WTC11 (cell line): Measurements from ENCODE around the gene B3GNT8. TPM values are rescaled to one million over a fixed set of nuclear protein-coding genes. Genes with fewer than 3 reads are reported as not detected.

Experiments
- ATF2 ChIP-seq: sonication (generic); formaldehyde crosslinking; IDR thresholded peaks from 2 replicates; pipeline ENCODE4 v1.8.1; 2022; ENCODE audit warnings: low read depth, missing genetic modification reagents, borderline replicate concordance
- CREB1 ChIP-seq: sonication (generic); formaldehyde crosslinking; IDR thresholded peaks from 2 replicates; pipeline ENCODE4 v1.8.0; 2023; ENCODE audit warnings: mild to moderate bottlenecking, missing genetic modification reagents
- CREM ChIP-seq: sonication (generic); formaldehyde crosslinking; IDR thresholded peaks from 2 replicates; pipeline ENCODE4 v1.8.1; 2022; ENCODE audit warnings: mild to moderate bottlenecking, missing genetic modification reagents, moderate library complexity
- ELF4 ChIP-seq: sonication (generic); formaldehyde crosslinking; IDR thresholded peaks from 2 replicates; pipeline ENCODE4 v1.8.1; 2022; ENCODE audit warnings: low read depth, mild to moderate bottlenecking, moderate library complexity, missing genetic modification reagents
- ETV6 ChIP-seq: sonication (generic); formaldehyde crosslinking; IDR thresholded peaks from 2 replicates; pipeline ENCODE4 v1.8.1; 2022; ENCODE audit warnings: mild to moderate bottlenecking, missing genetic modification reagents
- FOXK1 ChIP-seq: sonication (generic); formaldehyde crosslinking; IDR thresholded peaks from 2 replicates; pipeline ENCODE4 v1.8.0; 2022; ENCODE audit warnings: mild to moderate bottlenecking, moderate library complexity, missing genetic modification reagents
- GTF2I ChIP-seq: fragments of 250-450 bp; sonication (Bioruptor Pico); conservative IDR thresholded peaks from 2 replicates; pipeline ENCODE4 v1.4.0; 2021; ENCODE audit warnings: mild to moderate bottlenecking
- KAT7 ChIP-seq: sonication (generic); formaldehyde crosslinking; IDR thresholded peaks from 2 replicates; pipeline ENCODE4 v1.8.1; 2023; ENCODE audit warnings: missing genetic modification reagents, mild to moderate bottlenecking, borderline replicate concordance
- MAX ChIP-seq: sonication (generic); formaldehyde crosslinking; IDR thresholded peaks from 2 replicates; pipeline ENCODE4 v1.8.0; 2022; ENCODE audit warnings: mild to moderate bottlenecking, missing genetic modification reagents
- NR3C1 ChIP-seq: sonication (generic); formaldehyde crosslinking; conservative IDR thresholded peaks from 2 replicates; pipeline ENCODE4 v1.8.1; 2023; ENCODE audit warnings: low read depth, mild to moderate bottlenecking, missing genetic modification reagents
- OVOL2 ChIP-seq: fragments of 250-450 bp; sonication (Bioruptor Pico); IDR thresholded peaks from 2 replicates; pipeline ENCODE4 v1.9.0; 2021; ENCODE audit warnings: mild to moderate bottlenecking, borderline replicate concordance
- RORB ChIP-seq: fragments of 250-450 bp; sonication (Bioruptor Pico); IDR thresholded peaks from 2 replicates; pipeline ENCODE4 v1.9.0; 2021; ENCODE audit warnings: mild to moderate bottlenecking
- SMAD4 ChIP-seq: sonication (generic); formaldehyde crosslinking; IDR thresholded peaks from 2 replicates; pipeline ENCODE4 v1.8.0; 2022; ENCODE audit warnings: mild to moderate bottlenecking, missing genetic modification reagents
- SOX15 ChIP-seq: fragments of 250-450 bp; sonication (Bioruptor Pico); IDR thresholded peaks from 2 replicates; pipeline ENCODE4 v1.9.0; 2021; ENCODE audit warnings: mild to moderate bottlenecking
- TEAD4 ChIP-seq: sonication (generic); formaldehyde crosslinking; IDR thresholded peaks from 2 replicates; pipeline ENCODE4 v1.8.0; 2022; ENCODE audit warnings: mild to moderate bottlenecking, missing genetic modification reagents
- TP53 ChIP-seq: sonication (generic); formaldehyde crosslinking; IDR thresholded peaks from 2 replicates; pipeline ENCODE4 v1.8.1; 2023; ENCODE audit warnings: mild to moderate bottlenecking, missing genetic modification reagents
- ZBTB43 ChIP-seq: sonication (generic); formaldehyde crosslinking; IDR thresholded peaks from 2 replicates; pipeline ENCODE4 v1.8.1; 2023; ENCODE audit warnings: mild to moderate bottlenecking, missing genetic modification reagents
- ZNF232 ChIP-seq: sonication (generic); formaldehyde crosslinking; IDR thresholded peaks from 2 replicates; pipeline ENCODE4 v1.8.0; 2022; ENCODE audit warnings: mild to moderate bottlenecking, missing genetic modification reagents
- ZNF396 ChIP-seq: fragments of 250-450 bp; sonication (Bioruptor Pico); IDR thresholded peaks from 2 replicates; pipeline ENCODE4 v1.8.0; 2021; ENCODE audit warnings: mild to moderate bottlenecking, moderate library complexity, borderline replicate concordance
- ZNF423 ChIP-seq: fragments of 250-450 bp; sonication (Bioruptor Pico); IDR thresholded peaks from 2 replicates; pipeline ENCODE4 v2.1.2; 2022; ENCODE audit warnings: mild to moderate bottlenecking, moderate library complexity
- total RNA-seq: library from RNA; stranded (reverse); gene quantifications from 3 replicates; pipeline ENCODE4 v1.2.3, GENCODE V29; 2021
- TF ChIP-seq, protein P1 (sequence below): sonication (generic); formaldehyde crosslinking; IDR thresholded peaks from 2 replicates; pipeline ENCODE4 v1.8.1; 2023; ENCODE audit warnings: mild to moderate bottlenecking, missing genetic modification reagents, moderate library complexity
- TF ChIP-seq, protein P2 (sequence below): sonication (generic); formaldehyde crosslinking; IDR thresholded peaks from 2 replicates; pipeline ENCODE4 v1.8.1; 2023; ENCODE audit warnings: mild to moderate bottlenecking, missing genetic modification reagents, moderate library complexity
- TF ChIP-seq, protein P3 (sequence below): fragments of 250-450 bp; sonication (Bioruptor Pico); IDR thresholded peaks from 2 replicates; pipeline ENCODE4 v2.1.2; 2022; ENCODE audit warnings: mild to moderate bottlenecking, moderate library complexity
- TF ChIP-seq, protein P4 (sequence below): sonication (generic); formaldehyde crosslinking; IDR thresholded peaks from 2 replicates; pipeline ENCODE4 v1.8.0; 2023; ENCODE audit warnings: missing genetic modification reagents, mild to moderate bottlenecking, borderline replicate concordance
- TF ChIP-seq, protein P5 (sequence below): sonication (generic); formaldehyde crosslinking; IDR thresholded peaks from 2 replicates; pipeline ENCODE4 v1.8.1; 2022; ENCODE audit warnings: mild to moderate bottlenecking, missing genetic modification reagents, moderate library complexity, borderline replicate concordance
- TF ChIP-seq, protein P6 (sequence below): sonication (generic); formaldehyde crosslinking; IDR thresholded peaks from 2 replicates; pipeline ENCODE4 v1.8.0; 2022; ENCODE audit warnings: mild to moderate bottlenecking, missing genetic modification reagents

The B3GNT8 gene
- total RNA-seq, 1 experiment from 2014 or later = 2.3 TPM

- no peak; the same call in 1 of the 2 replicates for TF ChIP-seq ZBTB43 (CRISPR knock-in tag)
- TF ChIP-seq CREM (CRISPR knock-in tag) = no peak
- TF ChIP-seq CREB1 (CRISPR knock-in tag) = no peak; the same call in 1 of the 2 replicates
- TF ChIP-seq NR3C1 (CRISPR knock-in tag) = no peak
- TF ChIP-seq MAX (CRISPR knock-in tag) = peak; percentile 100
- TF ChIP-seq, protein P1, sequence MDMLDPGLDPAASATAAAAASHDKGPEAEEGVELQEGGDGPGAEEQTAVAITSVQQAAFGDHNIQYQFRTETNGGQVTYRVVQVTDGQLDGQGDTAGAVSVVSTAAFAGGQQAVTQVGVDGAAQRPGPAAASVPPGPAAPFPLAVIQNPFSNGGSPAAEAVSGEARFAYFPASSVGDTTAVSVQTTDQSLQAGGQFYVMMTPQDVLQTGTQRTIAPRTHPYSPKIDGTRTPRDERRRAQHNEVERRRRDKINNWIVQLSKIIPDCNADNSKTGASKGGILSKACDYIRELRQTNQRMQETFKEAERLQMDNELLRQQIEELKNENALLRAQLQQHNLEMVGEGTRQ (CRISPR knock-in tag) = peak; percentile 90
- TF ChIP-seq KAT7 (CRISPR knock-in tag) = no peak
- TF ChIP-seq ATF2 (CRISPR knock-in tag) = no peak
- TF ChIP-seq ZNF396 (CRISPR knock-in tag) = no peak
- no peak; the same call in 1 of the 2 replicates for TF ChIP-seq ETV6
- TF ChIP-seq ELF4 (CRISPR knock-in tag) = no peak
- TF ChIP-seq OVOL2 (CRISPR knock-in tag) = no peak
- TF ChIP-seq SMAD4 = no peak
- peak; percentile 100 for TF ChIP-seq FOXK1 (CRISPR knock-in tag)
- TF ChIP-seq, protein P2, sequence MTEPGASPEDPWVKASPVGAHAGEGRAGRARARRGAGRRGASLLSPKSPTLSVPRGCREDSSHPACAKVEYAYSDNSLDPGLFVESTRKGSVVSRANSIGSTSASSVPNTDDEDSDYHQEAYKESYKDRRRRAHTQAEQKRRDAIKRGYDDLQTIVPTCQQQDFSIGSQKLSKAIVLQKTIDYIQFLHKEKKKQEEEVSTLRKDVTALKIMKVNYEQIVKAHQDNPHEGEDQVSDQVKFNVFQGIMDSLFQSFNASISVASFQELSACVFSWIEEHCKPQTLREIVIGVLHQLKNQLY (CRISPR knock-in tag) = no peak
- TF ChIP-seq TEAD4 (CRISPR knock-in tag) = no peak
- TF ChIP-seq ZNF232 (CRISPR knock-in tag) = no peak
- TF ChIP-seq ZNF423 (CRISPR knock-in tag) = no peak
- TF ChIP-seq SOX15 (CRISPR knock-in tag) = no peak
- TF ChIP-seq, protein P3, sequence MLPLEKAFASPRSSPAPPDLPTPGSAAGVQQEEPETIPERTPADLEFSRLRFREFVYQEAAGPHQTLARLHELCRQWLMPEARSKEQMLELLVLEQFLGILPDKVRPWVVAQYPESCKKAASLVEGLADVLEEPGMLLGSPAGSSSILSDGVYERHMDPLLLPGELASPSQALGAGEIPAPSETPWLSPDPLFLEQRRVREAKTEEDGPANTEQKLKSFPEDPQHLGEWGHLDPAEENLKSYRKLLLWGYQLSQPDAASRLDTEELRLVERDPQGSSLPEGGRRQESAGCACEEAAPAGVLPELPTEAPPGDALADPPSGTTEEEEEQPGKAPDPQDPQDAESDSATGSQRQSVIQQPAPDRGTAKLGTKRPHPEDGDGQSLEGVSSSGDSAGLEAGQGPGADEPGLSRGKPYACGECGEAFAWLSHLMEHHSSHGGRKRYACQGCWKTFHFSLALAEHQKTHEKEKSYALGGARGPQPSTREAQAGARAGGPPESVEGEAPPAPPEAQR (CRISPR knock-in tag) = no peak
- TF ChIP-seq, protein P4, sequence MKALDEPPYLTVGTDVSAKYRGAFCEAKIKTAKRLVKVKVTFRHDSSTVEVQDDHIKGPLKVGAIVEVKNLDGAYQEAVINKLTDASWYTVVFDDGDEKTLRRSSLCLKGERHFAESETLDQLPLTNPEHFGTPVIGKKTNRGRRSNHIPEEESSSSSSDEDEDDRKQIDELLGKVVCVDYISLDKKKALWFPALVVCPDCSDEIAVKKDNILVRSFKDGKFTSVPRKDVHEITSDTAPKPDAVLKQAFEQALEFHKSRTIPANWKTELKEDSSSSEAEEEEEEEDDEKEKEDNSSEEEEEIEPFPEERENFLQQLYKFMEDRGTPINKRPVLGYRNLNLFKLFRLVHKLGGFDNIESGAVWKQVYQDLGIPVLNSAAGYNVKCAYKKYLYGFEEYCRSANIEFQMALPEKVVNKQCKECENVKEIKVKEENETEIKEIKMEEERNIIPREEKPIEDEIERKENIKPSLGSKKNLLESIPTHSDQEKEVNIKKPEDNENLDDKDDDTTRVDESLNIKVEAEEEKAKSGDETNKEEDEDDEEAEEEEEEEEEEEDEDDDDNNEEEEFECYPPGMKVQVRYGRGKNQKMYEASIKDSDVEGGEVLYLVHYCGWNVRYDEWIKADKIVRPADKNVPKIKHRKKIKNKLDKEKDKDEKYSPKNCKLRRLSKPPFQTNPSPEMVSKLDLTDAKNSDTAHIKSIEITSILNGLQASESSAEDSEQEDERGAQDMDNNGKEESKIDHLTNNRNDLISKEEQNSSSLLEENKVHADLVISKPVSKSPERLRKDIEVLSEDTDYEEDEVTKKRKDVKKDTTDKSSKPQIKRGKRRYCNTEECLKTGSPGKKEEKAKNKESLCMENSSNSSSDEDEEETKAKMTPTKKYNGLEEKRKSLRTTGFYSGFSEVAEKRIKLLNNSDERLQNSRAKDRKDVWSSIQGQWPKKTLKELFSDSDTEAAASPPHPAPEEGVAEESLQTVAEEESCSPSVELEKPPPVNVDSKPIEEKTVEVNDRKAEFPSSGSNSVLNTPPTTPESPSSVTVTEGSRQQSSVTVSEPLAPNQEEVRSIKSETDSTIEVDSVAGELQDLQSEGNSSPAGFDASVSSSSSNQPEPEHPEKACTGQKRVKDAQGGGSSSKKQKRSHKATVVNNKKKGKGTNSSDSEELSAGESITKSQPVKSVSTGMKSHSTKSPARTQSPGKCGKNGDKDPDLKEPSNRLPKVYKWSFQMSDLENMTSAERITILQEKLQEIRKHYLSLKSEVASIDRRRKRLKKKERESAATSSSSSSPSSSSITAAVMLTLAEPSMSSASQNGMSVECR = peak; percentile 90; the same call in 1 of the 2 replicates
- no peak for TF ChIP-seq TP53
- no peak for TF ChIP-seq RORB
- TF ChIP-seq GTF2I (CRISPR knock-in tag) = no peak
- TF ChIP-seq, protein P5, sequence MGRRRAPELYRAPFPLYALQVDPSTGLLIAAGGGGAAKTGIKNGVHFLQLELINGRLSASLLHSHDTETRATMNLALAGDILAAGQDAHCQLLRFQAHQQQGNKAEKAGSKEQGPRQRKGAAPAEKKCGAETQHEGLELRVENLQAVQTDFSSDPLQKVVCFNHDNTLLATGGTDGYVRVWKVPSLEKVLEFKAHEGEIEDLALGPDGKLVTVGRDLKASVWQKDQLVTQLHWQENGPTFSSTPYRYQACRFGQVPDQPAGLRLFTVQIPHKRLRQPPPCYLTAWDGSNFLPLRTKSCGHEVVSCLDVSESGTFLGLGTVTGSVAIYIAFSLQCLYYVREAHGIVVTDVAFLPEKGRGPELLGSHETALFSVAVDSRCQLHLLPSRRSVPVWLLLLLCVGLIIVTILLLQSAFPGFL (CRISPR knock-in tag) = no peak
- TF ChIP-seq, protein P6, sequence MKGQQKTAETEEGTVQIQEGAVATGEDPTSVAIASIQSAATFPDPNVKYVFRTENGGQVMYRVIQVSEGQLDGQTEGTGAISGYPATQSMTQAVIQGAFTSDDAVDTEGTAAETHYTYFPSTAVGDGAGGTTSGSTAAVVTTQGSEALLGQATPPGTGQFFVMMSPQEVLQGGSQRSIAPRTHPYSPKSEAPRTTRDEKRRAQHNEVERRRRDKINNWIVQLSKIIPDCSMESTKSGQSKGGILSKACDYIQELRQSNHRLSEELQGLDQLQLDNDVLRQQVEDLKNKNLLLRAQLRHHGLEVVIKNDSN (CRISPR knock-in tag) = peak; percentile 89
- TF ChIP-seq, all 79 proteins: peak for 10
Measured at GRCh38 chr19:41397086-41398049, 29.8 kb downstream of the B3GNT8 start, which contains the start of the genes BCKDHA and EXOSC5 (continued).
